ENCODE results near the gene MEX3B. TPM values are rescaled to one million over a fixed set of nuclear protein-coding genes. Genes with fewer than 3 reads are reported as not detected.

MEX3B gene
- polyA plus RNA-seq, 1 of the 3 experiments (the other 2 are of a cell fraction) = 9.3 TPM

DNA sequence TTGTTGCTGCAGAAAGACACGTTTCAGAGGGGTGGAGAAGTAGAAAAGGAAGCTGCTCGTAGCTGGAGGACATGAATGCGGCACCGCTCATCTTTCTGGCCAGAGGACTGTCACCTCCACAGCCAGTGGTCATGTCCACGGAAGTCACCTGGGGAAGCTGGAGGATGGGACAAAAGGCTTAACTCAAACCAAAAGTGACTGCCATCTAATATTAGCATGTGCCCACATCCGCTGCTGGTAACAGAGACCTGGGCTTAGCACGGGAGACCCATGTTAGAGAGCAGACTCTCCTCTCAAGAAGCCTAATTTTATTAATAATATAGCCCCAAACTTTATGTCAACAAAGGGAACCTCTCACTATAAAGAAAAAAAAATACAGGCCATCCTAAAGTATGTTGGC, 5.9 kb downstream of the MEX3B start:
- 91% methylated on average over 6 of the region's 7 CpGs for WGBS (ENCODE audit: low lambda C conversion rate)
- no peaks in the 10 kb centered on the region for H3K9me2 ChIP-seq
- H3K9ac ChIP-seq = no peak overlapping the region
- H3K4me2 ChIP-seq = no peak overlapping the region
- no peak overlapping the region for H3K4me3 ChIP-seq (ENCODE audit: low read depth in 2 of 2, low read length in 1 of 2)
- TF ChIP-seq, protein P1, sequence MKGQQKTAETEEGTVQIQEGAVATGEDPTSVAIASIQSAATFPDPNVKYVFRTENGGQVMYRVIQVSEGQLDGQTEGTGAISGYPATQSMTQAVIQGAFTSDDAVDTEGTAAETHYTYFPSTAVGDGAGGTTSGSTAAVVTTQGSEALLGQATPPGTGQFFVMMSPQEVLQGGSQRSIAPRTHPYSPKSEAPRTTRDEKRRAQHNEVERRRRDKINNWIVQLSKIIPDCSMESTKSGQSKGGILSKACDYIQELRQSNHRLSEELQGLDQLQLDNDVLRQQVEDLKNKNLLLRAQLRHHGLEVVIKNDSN (IDR thresholded peaks at IDR 0.05; ENCODE audit: borderline replicate concordance, low read depth) = no peak
- no peak for TF ChIP-seq NFIC (IDR thresholded peaks at IDR 0.05; ENCODE audit: borderline replicate concordance)
- TF ChIP-seq SMC3 (IDR thresholded peaks at IDR 0.05; ENCODE audit: low read depth, low read length) = no peak
- TF ChIP-seq JUND (IDR thresholded peaks at IDR 0.05) = no peak
- no peak for TF ChIP-seq ELF1 (IDR thresholded peaks at IDR 0.05)
- no peak for TF ChIP-seq RXRA (IDR thresholded peaks at IDR 0.05; ENCODE audit: borderline replicate concordance, low read depth)
- no peak for TF ChIP-seq RAD21 (IDR thresholded peaks at IDR 0.05; ENCODE audit: low read length)
- TF ChIP-seq EZH2phosphoT487 (IDR thresholded peaks at IDR 0.05; ENCODE audit: borderline replicate concordance, low read depth) = no peak
- no peak overlapping the region for H2AFZ ChIP-seq (ENCODE audit: low read depth)
- ChIA-PET POLR2A (no interaction called here), CTCF (no interaction called here)
- H3K36me3 ChIP-seq (replicated peaks in 1 of 2; ENCODE audit: control insufficient read depth in 1 of 2, insufficient read depth in 2 of 2, low read length in 1 of 2) = peaks cover 22 to 25% of the 10 kb centered on the region in 2 experiments
- no peak overlapping the region for H3K27ac ChIP-seq (ENCODE audit: low read depth in 2 of 2, low read length in 1 of 2)
- H3K9me3 ChIP-seq = no peaks in the 10 kb centered on the region
- no peak for DNase-seq
- H3K79me2 ChIP-seq (ENCODE audit: insufficient read depth) = peaks cover 37% of the 10 kb centered on the region
- no peaks in the 10 kb centered on the region for H3K27me3 ChIP-seq (ENCODE audit: insufficient read depth)
- peaks cover 17% of the 10 kb centered on the region for H3F3A ChIP-seq (replicated peaks; ENCODE audit: insufficient read depth)
- peaks cover 6 to 25% of the 10 kb centered on the region in 2 experiments; a peak in 2 of 4 replicates for H3K4me1 ChIP-seq (ENCODE audit: control insufficient read depth in 1 of 2, insufficient read depth in 2 of 2, low read depth in 1 of 2, low read length in 1 of 2)
- peaks cover 39% of the 10 kb centered on the region for H4K20me1 ChIP-seq (ENCODE audit: insufficient read depth)

DNA sequence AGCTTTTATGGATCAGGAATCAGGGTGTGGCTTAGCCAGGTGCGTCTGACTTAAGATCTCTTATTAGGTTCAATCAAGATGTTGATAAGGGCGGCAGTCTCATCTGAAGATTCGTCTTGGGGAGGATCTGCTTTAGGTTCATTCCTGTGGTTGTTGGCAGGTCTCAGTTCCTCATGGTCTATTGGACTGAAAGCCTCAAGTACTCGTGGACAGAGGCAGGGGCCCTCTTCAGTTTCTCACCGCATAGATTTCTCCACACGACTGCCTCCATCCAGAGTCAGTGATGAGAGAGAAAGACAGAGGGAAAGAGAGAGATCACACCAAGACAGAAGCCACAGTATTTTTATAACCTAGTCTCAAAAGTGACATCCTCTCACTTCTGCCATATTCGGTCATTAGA, 9.4 kb downstream of the MEX3B start:
- Histone ChIP-seq H3K4me3 (ENCODE audit: low read depth in 2 of 2, low read length in 1 of 2) (no peak overlapping the region), H3K4me1 (ENCODE audit: control insufficient read depth in 1 of 2, insufficient read depth in 2 of 2, low read depth in 1 of 2, low read length in 1 of 2) (peaks cover 0 to 9% of the 10 kb centered on the region in 2 experiments; a peak in 1 of 4 replicates), H3K36me3 (replicated peaks in 1 of 2; ENCODE audit: control insufficient read depth in 1 of 2, insufficient read depth in 2 of 2, low read length in 1 of 2) (peaks cover 2% of the 10 kb centered on the region in 2 experiments), H3K9ac (no peak overlapping the region), H2AFZ (ENCODE audit: low read depth) (no peak overlapping the region), H3K27ac (ENCODE audit: low read depth in 2 of 2, low read length in 1 of 2) (no peak overlapping the region), H3K9me2 (no peaks in the 10 kb centered on the region), H3K4me2 (no peak overlapping the region), H3K79me2 (ENCODE audit: insufficient read depth) (peaks cover 2% of the 10 kb centered on the region), H3K9me3 (no peaks in the 10 kb centered on the region), H3F3A (replicated peaks; ENCODE audit: insufficient read depth) (peaks cover 7% of the 10 kb centered on the region), H3K27me3 (ENCODE audit: insufficient read depth) (no peaks in the 10 kb centered on the region), H4K20me1 (ENCODE audit: insufficient read depth) (peaks cover 11% of the 10 kb centered on the region)
- ChIA-PET POLR2A (no interaction called here), CTCF (no interaction called here)
- no peak for TF ChIP-seq MXI1 (IDR thresholded peaks at IDR 0.05; ENCODE audit: low read depth, low read length)
- TF ChIP-seq TAF1 (IDR thresholded peaks at IDR 0.05; ENCODE audit: borderline replicate concordance, low read depth, low read length) = no peak
- no peak for TF ChIP-seq ELF1 (IDR thresholded peaks at IDR 0.05)
- no peak for TF ChIP-seq RFX5 (IDR thresholded peaks at IDR 0.05; ENCODE audit: low read length)
- TF ChIP-seq, protein P2, sequence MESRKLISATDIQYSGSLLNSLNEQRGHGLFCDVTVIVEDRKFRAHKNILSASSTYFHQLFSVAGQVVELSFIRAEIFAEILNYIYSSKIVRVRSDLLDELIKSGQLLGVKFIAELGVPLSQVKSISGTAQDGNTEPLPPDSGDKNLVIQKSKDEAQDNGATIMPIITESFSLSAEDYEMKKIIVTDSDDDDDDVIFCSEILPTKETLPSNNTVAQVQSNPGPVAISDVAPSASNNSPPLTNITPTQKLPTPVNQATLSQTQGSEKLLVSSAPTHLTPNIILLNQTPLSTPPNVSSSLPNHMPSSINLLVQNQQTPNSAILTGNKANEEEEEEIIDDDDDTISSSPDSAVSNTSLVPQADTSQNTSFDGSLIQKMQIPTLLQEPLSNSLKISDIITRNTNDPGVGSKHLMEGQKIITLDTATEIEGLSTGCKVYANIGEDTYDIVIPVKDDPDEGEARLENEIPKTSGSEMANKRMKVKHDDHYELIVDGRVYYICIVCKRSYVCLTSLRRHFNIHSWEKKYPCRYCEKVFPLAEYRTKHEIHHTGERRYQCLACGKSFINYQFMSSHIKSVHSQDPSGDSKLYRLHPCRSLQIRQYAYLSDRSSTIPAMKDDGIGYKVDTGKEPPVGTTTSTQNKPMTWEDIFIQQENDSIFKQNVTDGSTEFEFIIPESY (IDR thresholded peaks at IDR 0.05; ENCODE audit: borderline replicate concordance, low read depth) = no peak
- TF ChIP-seq CHD2 (IDR thresholded peaks at IDR 0.05; ENCODE audit: low read length, partially characterized antibody) = no peak
- TF ChIP-seq, protein P3, sequence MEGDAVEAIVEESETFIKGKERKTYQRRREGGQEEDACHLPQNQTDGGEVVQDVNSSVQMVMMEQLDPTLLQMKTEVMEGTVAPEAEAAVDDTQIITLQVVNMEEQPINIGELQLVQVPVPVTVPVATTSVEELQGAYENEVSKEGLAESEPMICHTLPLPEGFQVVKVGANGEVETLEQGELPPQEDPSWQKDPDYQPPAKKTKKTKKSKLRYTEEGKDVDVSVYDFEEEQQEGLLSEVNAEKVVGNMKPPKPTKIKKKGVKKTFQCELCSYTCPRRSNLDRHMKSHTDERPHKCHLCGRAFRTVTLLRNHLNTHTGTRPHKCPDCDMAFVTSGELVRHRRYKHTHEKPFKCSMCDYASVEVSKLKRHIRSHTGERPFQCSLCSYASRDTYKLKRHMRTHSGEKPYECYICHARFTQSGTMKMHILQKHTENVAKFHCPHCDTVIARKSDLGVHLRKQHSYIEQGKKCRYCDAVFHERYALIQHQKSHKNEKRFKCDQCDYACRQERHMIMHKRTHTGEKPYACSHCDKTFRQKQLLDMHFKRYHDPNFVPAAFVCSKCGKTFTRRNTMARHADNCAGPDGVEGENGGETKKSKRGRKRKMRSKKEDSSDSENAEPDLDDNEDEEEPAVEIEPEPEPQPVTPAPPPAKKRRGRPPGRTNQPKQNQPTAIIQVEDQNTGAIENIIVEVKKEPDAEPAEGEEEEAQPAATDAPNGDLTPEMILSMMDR (IDR thresholded peaks at IDR 0.05) = no peak
- TF ChIP-seq GATA2 (CRISPR knock-in tag; IDR thresholded peaks at IDR 0.05) = no peak
- TF ChIP-seq EZH2phosphoT487 (IDR thresholded peaks at IDR 0.05; ENCODE audit: borderline replicate concordance, low read depth) = no peak
- TF ChIP-seq MEF2A (IDR thresholded peaks at IDR 0.05; ENCODE audit: borderline replicate concordance, low read depth) = no peak
- no peak for TF ChIP-seq JUND (IDR thresholded peaks at IDR 0.05)
- no peak for TF ChIP-seq SIN3A (IDR thresholded peaks at IDR 0.05; ENCODE audit: borderline replicate concordance, low read depth, low read length)
- WGBS (ENCODE audit: low lambda C conversion rate) = 80% methylated on average over 7 of the region's 7 CpGs
- DNase-seq = no peak
